ENCODE measurements around the gene EIF4G1. TPM values are rescaled to one million over a fixed set of nuclear protein-coding genes. Genes with fewer than 3 reads are reported as not detected.
A peak's percentile ranks its signal among the peaks of the same experiment; 100 is the strongest.

The EIF4G1 gene
- total RNA-seq, 1 donor from 2014 or later = 490 TPM

- Mint-ChIP-seq H3K27ac (ENCODE audit: unreplicated experiment) (no peak overlapping the region), H3K4me1 (ENCODE audit: low read depth, unreplicated experiment) (peaks cover 24% of the 10 kb centered on the region), H3K36me3 (ENCODE audit: low read depth, unreplicated experiment) (peaks cover 26% of the 10 kb centered on the region), H3K4me3 (ENCODE audit: unreplicated experiment) (peak overlapping the region; percentile 45), H3K27me3 (ENCODE audit: low read depth, unreplicated experiment) (no peaks in the 10 kb centered on the region), H3K9me3 (ENCODE audit: unreplicated experiment) (no peaks in the 10 kb centered on the region)
- no peak for FAIRE-seq
- Histone ChIP-seq H3K36me3 (ENCODE audit: insufficient read depth, low read length) (peaks cover 15% of the 10 kb centered on the region), H3K27me3 (ENCODE audit: insufficient read depth, low read length) (no peaks in the 10 kb centered on the region), H4K20me1 (ENCODE audit: insufficient read depth, low read length) (peaks cover 40% of the 10 kb centered on the region), H3K4me2 (ENCODE audit: low read length) (no peak overlapping the region), H2AFZ (ENCODE audit: low read depth, low read length) (no peak overlapping the region), H3K79me2 (ENCODE audit: insufficient read depth, low read length) (peaks cover 23% of the 10 kb centered on the region), H3K9me3 (ENCODE audit: insufficient read depth, low read depth, low read length) (no peaks in the 10 kb centered on the region), H3K9ac (ENCODE audit: low read length) (no peak overlapping the region), H3K4me1 (ENCODE audit: insufficient read depth, low read length) (peaks cover 27% of the 10 kb centered on the region), H3K4me3 (ENCODE audit: insufficient read depth, low read depth, low read length) (no peak overlapping the region), H3K27ac (ENCODE audit: low read depth, low read length) (no peak overlapping the region)
- no peak for TF ChIP-seq EZH2 (IDR thresholded peaks at IDR 0.05; ENCODE audit: insufficient read depth, low read length)
- no peak for TF ChIP-seq CTCF (IDR thresholded peaks at IDR 0.05; ENCODE audit: insufficient read depth, low read depth, low read length)
- DNase-seq (ENCODE audit: low read depth) = no peak
Measured at GRCh38 chr3:184366619-184367289, 52.3 kb downstream of the EIF4G1 start.

- TF ChIP-seq CTCF (IDR thresholded peaks at IDR 0.05; ENCODE audit: insufficient read depth, low read depth, low read length) (no peak), EZH2 (IDR thresholded peaks at IDR 0.05; ENCODE audit: insufficient read depth, low read length) (no peak)
- peaks cover 29% of the 10 kb centered on the region for H3K4me1 ChIP-seq (ENCODE audit: insufficient read depth, low read length)
- H3K27me3 ChIP-seq (ENCODE audit: insufficient read depth, low read length) = no peaks in the 10 kb centered on the region
- H3K9ac ChIP-seq (ENCODE audit: low read length) = no peak overlapping the region
- H2AFZ ChIP-seq (ENCODE audit: low read depth, low read length) = no peak overlapping the region
- peaks cover 15% of the 10 kb centered on the region for H3K36me3 ChIP-seq (ENCODE audit: insufficient read depth, low read length)
- no peak overlapping the region for H3K4me3 ChIP-seq (ENCODE audit: insufficient read depth, low read depth, low read length)
- peaks cover 40% of the 10 kb centered on the region for H4K20me1 ChIP-seq (ENCODE audit: insufficient read depth, low read length)
- FAIRE-seq = no peak
- peaks cover 23% of the 10 kb centered on the region for H3K79me2 ChIP-seq (ENCODE audit: insufficient read depth, low read length)
- Mint-ChIP-seq H3K4me1 (ENCODE audit: low read depth, unreplicated experiment) (peaks cover 32% of the 10 kb centered on the region), H3K4me3 (ENCODE audit: unreplicated experiment) (no peak overlapping the region), H3K27me3 (ENCODE audit: low read depth, unreplicated experiment) (no peaks in the 10 kb centered on the region), H3K27ac (ENCODE audit: unreplicated experiment) (no peak overlapping the region), H3K9me3 (ENCODE audit: unreplicated experiment) (no peaks in the 10 kb centered on the region), H3K36me3 (ENCODE audit: low read depth, unreplicated experiment) (peaks cover 26% of the 10 kb centered on the region)
- no peak overlapping the region for H3K27ac ChIP-seq (ENCODE audit: low read depth, low read length)
- peak overlapping the region; percentile 8 for H3K4me2 ChIP-seq (ENCODE audit: low read length)
- no peak for DNase-seq (ENCODE audit: low read depth)
- H3K9me3 ChIP-seq (ENCODE audit: insufficient read depth, low read depth, low read length) = no peaks in the 10 kb centered on the region
Measured at GRCh38 chr3:184368116-184368515, 53.7 kb downstream of the EIF4G1 start.

- peaks cover 26% of the 10 kb centered on the region for H3K36me3 Mint-ChIP-seq (ENCODE audit: low read depth, unreplicated experiment)
- H4K20me1 ChIP-seq (ENCODE audit: insufficient read depth, low read length) = peaks cover 40% of the 10 kb centered on the region
- H3K4me2 ChIP-seq (ENCODE audit: low read length) = peak overlapping the region; percentile 8
- H3K4me1 Mint-ChIP-seq (ENCODE audit: low read depth, unreplicated experiment) = peaks cover 36% of the 10 kb centered on the region
- no peak overlapping the region for H3K4me3 ChIP-seq (ENCODE audit: insufficient read depth, low read depth, low read length)
- DNase-seq (ENCODE audit: low read depth) = peak; percentile 83
- no peak overlapping the region for H3K27ac Mint-ChIP-seq (ENCODE audit: unreplicated experiment)
- H3K9me3 Mint-ChIP-seq (ENCODE audit: unreplicated experiment) = no peaks in the 10 kb centered on the region
- H3K4me3 Mint-ChIP-seq (ENCODE audit: unreplicated experiment) = no peak overlapping the region
- no peaks in the 10 kb centered on the region for H3K9me3 ChIP-seq (ENCODE audit: insufficient read depth, low read depth, low read length)
- no peak for FAIRE-seq
- H3K27me3 ChIP-seq (ENCODE audit: insufficient read depth, low read length) = no peaks in the 10 kb centered on the region
- H2AFZ ChIP-seq (ENCODE audit: low read depth, low read length) = no peak overlapping the region
- H3K36me3 ChIP-seq (ENCODE audit: insufficient read depth, low read length) = peaks cover 15% of the 10 kb centered on the region
- H3K79me2 ChIP-seq (ENCODE audit: insufficient read depth, low read length) = peaks cover 18% of the 10 kb centered on the region
- H3K27ac ChIP-seq (ENCODE audit: low read depth, low read length) = peak overlapping the region; percentile 18
- H3K9ac ChIP-seq (ENCODE audit: low read length) = peak overlapping the region; percentile 21
- no peaks in the 10 kb centered on the region for H3K27me3 Mint-ChIP-seq (ENCODE audit: low read depth, unreplicated experiment)
- H3K4me1 ChIP-seq (ENCODE audit: insufficient read depth, low read length) = peaks cover 32% of the 10 kb centered on the region
- TF ChIP-seq EZH2 (IDR thresholded peaks at IDR 0.05; ENCODE audit: insufficient read depth, low read length) = no peak
Measured at GRCh38 chr3:184368586-184369183, 54.3 kb downstream of the EIF4G1 start.

All from astrocyte (in vitro differentiated cells and primary cell).